GM18909 (cell line): ENCODE data around the gene CLCA1.

ENCODE experiments used
- ATAC-seq: cut with Tn5 transposase; IDR thresholded peaks from one replicate; pipeline ENCODE4 v1.9.1; 2021; ENCODE audit warnings: mild to moderate bottlenecking; ENCODE audit not compliant: unreplicated experiment, poor library complexity

The CLCA1 gene

GRCh38 chr1:86500714-86501113 lies 32.0 kb downstream of the CLCA1 start:
- ATAC-seq, result no peak

DNA sequence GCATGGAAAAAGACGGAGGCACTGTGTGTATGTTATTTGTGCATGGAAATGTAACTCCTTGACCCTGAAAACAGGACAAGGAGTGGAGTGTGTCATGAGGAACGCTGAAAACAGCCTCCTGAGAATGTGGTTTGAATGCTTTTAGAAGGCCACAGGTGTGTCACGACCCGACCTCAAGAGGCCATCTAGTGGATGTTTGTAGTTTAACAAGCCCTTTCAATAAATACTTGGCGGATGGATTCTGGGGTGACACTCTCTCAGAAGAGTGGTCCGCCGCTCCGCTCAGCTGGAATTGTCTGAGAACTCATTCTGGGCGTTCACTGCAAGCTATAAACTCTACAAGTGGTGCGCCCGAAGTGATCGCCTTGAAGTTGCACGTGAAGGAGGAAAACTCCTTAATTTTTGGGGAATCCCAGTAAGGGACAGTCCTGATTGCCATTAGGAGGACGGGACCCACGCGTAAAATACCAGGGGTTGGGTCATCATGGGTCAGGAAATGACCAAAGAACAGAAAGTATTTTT lies 33.5 kb downstream of the CLCA1 start:
- ATAC-seq, result peak; percentile 80

DNA sequence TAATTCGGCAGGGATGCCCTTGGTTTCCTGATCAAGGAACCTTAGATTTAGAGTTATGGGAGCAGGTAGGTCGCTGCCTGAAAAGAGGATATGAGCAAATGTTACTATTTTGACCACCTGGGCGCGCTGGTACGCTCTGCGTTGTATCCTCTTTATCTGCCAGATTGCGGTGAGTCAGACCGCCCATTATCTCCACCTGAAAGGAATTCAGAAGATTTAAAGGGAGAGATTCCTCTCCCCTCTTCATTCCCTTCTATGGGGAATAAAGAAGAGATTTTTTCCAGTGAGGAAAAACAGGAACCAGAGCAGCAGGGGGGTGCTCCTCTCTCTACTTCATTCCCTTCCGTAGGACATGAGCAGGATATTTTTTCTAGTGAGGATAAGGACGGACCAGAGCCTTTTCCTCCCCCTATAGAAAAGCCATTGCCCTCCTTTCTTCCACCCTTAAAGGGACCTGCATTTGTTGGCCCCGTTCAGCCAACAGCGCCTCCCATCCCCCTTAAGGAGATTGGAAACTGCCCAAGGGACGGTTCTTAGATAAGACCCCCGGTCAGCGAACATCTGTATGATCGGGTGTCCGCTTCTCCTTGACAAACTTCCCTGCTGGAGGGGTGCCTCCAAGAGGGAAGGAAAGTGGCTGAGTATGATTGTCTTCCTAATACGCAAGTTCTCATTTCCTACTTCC lies 34.1 kb downstream of the CLCA1 start:
- peak; percentile 49 for ATAC-seq

DNA sequence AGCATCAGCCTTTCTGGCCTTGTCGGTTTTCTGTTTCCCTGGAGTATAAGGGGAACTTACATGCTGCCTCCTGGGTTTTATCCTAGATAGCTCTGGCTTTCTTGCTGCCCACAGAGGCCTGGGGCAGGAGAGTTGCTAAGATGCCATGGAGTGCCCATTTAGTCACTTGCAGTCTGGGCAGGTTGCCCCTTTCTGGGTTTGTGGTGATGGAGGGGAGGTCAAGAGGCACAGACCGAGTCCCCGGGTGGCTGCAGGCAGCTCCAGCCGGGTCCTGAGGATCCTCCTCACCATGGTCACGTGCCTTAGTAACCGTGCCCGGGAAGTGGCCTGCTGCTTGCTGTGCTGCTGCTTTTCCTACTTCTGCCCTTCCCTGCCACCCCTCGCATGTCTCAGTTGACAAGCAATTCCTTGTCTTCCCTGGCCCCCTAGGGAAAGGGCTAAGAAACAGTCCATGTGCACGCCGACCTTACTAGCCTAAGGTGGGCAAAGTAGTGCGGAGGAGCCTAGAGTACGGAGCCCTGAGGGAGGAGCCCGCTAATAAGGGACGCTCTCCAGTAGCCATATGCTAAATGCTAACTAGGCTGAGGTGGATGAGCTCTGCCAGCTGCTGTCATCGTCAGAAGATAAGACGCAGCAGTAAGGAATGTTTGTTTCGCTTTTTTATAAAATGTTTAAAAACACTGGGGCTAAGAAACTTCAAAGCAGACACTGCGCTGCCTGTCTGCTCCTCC lies 34.8 kb downstream of the CLCA1 start:
- ATAC-seq, result no peak

- ATAC-seq, result no peak
Observed at GRCh38 chr1:86504137-86504479, 35.4 kb downstream of the CLCA1 start.

DNA sequence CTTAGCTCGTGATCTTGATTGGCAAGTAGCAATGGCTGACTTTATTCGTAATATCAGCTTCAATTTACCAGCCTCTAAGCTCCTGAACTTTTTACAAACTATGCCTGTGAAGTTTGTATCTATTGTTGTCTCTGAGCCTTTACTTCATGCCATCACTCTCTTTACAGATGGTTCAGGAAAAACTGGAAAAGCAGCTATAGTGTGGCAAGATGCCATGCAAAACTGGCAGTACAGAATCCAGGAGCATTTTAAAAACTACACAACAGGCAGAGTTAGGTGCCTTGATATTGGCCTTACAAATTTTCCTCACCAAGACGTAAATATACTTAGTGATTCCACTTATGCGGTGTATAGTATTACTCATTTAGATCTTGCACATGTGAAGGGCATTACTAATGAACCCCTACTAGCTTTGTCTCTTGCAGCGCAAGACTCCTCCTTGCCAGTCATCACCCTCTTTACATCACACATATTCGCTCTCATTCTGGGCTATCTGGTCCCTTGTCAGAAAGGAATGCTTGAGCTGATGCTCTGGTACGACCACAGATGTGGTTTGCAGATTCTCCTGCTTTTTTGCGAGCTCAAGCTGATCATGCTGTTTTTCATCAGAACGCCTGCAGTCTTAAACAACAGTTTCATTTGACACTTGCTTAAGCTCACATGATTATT lies 36.3 kb downstream of the CLCA1 start:
- no peak for ATAC-seq

DNA sequence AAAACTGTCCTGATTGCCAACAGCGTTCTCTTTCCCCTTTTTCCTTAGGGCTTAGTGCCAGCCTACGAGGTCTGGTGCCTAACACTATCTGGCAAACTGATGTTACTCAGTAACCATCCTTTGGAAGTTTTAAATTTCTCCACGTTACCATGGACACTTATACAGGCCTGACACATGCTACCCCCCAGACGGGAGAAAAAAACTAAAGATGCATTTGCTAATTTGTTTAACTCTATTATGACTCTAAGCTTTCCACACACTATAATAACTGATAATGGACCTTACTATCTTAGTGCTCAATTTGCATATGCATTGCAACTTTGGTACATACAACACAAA lies 36.8 kb downstream of the CLCA1 start:
- no peak for ATAC-seq

DNA sequence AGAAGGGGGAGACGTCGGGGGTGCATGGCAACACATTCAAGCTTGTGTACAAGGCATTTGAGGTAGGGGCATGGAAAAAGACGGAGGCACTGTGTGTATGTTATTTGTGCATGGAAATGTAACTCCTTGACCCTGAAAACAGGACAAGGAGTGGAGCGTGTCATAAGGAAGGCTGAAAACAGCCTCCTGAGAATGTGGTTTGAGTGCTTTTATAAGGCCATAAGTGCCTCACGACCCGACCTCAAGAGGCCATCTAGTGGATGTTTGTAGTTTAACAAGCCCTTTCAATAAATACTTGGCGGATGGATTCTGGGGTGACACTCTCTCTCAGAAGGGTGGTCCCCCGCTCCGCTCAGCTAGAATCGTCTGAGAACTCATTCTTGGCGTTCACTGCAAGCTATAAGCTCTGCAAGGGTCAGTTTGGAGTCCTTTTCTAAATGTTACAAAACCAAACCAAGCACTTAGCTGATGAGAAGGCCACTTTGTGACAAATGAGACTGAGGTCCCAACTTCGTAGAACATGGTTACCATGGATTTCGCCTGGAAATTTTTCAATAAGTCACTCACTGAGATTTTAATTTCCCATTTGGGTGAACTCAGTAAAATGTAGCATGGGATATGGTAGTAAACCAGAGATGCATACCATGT lies 39.3 kb downstream of the CLCA1 start:
- peak; percentile 54 for ATAC-seq

GRCh38 chr1:86508583-86508969 lies 39.8 kb downstream of the CLCA1 start:
- no peak for ATAC-seq

GRCh38 chr1:86515597-86515996 lies 46.9 kb downstream of the CLCA1 start:
- ATAC-seq, result no peak

GRCh38 chr1:86516335-86516734 lies 47.6 kb downstream of the CLCA1 start:
- ATAC-seq, result no peak

DNA sequence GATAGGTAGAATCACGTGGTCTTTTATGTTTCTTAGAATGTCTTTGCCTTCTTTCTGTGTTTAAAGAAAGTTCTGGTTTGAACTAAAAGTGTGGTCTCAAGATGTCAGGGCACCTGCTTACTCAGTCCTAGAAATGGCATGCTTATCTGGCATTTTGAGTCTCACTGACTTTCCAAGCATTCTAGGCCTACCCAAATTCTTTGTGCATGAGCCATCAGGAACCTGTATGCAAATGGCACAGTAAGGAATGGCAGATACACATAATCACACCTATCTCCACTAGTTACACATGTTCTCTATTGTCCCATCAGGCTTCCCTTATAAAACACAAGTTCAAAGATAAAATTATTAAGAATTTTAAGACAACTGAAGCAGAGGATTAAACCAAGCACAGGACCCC lies 48.6 kb downstream of the CLCA1 start:
- no peak for ATAC-seq

GRCh38 chr1:86520789-86521521 lies 52.2 kb downstream of the CLCA1 start:
- ATAC-seq, result no peak

DNA sequence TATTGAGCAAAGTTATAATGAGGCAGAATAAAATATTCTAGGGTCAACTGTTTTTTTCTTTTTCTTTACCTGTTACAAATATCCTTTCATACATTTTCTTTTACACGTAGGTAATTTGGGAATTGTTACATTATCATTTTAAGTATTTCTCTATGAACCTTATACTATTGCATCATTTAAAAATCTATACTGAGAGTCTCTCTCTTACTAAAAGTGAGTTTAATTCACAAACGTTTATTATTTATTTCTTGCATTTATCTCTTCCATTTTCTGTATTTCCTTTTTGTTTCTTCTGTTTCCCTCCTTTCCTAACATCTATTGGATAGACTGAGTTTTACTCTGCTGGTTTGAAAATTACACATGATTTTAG lies 52.8 kb downstream of the CLCA1 start:
- ATAC-seq, result no peak

GRCh38 chr1:86522240-86522639 lies 53.5 kb downstream of the CLCA1 start:
- no peak for ATAC-seq

DNA sequence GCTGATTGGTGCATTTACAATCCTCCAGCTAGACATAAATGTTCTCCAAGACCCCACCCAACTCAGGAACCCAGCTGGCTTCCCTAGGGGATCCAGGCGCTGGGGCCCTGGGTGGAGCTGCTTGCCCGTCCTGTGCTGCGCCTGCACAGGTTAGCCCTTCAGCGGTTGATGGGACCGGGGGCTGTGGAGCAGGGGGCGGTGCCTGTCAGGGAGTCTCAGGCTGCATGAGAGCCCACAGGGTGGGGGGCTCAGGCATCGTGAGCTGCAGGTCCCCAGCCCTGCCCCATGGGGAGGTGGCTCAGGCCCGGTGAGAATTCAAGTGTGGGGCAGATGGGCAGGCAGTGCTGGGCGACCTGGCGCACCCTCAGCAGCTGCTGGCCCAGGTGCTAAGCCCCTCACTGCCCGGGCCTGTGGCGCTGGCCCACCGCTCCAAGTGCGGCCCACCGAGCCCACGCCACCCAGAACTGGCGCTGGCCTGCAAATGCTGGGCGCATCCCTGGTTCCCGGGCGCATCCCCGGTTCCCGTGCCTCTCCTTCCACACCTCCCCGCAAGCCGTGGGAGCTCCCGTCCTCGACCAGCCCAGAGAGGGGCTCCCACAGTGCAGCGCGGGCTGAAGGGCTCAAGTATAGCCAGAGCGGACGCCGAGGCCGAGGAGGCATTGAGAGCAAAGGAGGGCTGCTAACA lies 55.1 kb downstream of the CLCA1 start:
- ATAC-seq, result no peak

DNA sequence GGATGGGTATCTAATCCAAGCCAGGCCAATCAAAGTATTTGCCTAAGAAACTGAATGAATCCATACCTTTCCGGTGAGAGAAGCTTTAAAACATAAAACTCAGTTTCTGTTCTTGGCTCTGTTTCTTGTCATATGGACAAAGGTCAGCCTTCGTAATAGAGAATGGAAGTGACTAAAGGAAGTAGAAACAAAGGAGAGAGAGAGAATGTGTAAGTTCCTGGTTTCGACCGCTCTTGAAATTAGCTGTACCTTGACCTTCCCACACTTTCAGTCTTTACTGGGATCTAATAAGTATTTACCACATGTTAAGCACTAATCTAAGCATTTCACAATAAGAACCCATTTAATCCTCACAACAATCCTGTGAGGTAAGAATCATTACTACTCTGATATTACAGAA lies 58.6 kb downstream of the CLCA1 start:
- ATAC-seq, result no peak

DNA sequence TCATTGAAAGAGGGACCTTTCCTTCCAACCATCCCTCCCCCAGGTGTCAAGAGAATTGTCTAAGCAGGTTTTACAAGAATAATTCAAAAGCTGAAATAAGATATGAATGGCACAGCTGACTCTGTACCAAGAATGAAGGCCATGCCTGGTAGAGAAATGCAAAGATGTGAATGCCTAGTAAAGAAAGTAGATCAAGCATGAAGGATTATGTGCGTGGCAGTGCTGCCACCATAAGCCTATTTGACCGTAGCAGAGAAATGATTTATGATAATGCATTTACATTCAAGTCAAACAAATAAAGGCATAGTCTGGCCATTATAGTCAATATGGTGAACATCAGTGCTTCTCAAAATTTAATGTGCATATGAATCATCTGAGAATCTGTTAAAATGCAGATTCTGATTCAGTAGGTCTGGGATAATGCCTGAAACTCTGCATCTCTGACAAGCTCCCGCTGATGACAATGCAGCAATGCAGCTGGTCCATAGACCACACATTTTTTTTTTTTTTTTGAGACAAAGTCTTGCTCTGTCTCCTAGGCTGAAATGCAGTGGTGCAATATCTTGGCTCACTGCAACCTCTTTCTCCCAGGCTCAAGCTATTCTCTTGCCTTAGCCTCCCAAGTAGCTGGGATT lies 61.6 kb downstream of the CLCA1 start:
- no peak for ATAC-seq

- no peak for ATAC-seq
Observed at GRCh38 chr1:86537928-86538695, 69.4 kb downstream of the CLCA1 start.
